Measurements from ENCODE around the gene GPX3.

Gene GPX3

GRCh38 chr5:151024440-151025249 is 4.3 kb downstream of the GPX3 start:
- Histone ChIP-seq H3K36me3 (ENCODE audit: control insufficient read depth, insufficient read depth, low read length) (peaks cover 12% of the 10 kb centered on the region), H3K27me3 (ENCODE audit: control insufficient read depth, insufficient read depth, low read length) (peaks cover 22% of the 10 kb centered on the region), H3K9ac (ENCODE audit: low read depth, low read length) (no peak overlapping the region), H3K9me3 (ENCODE audit: control insufficient read depth, insufficient read depth, low read length) (no peaks in the 10 kb centered on the region), H3K4me3 (ENCODE audit: low read depth, low read length) (no peak overlapping the region), H3K4me1 (ENCODE audit: control insufficient read depth, insufficient read depth, low read length) (peaks cover 4% of the 10 kb centered on the region), H3K27ac (ENCODE audit: low read depth, low read length) (no peak overlapping the region)

- no peak overlapping the region for H3K4me3 ChIP-seq (ENCODE audit: low read depth, low read length)
These were observed 4.8 kb downstream of the GPX3 start for GRCh38 chr5:151025250-151025606.

GRCh38 chr5:151026088-151026487 is 5.7 kb downstream of the GPX3 start:
- Histone ChIP-seq H3K4me3 (ENCODE audit: low read depth, low read length) (no peak overlapping the region), H3K9me3 (ENCODE audit: control insufficient read depth, insufficient read depth, low read length) (no peaks in the 10 kb centered on the region), H3K4me1 (ENCODE audit: control insufficient read depth, insufficient read depth, low read length) (peaks cover 2% of the 10 kb centered on the region; the same call in 1 of the 2 replicates), H3K9ac (ENCODE audit: low read depth, low read length) (no peak overlapping the region), H3K27ac (ENCODE audit: low read depth, low read length) (no peak overlapping the region), H3K27me3 (ENCODE audit: control insufficient read depth, insufficient read depth, low read length) (peaks cover 14% of the 10 kb centered on the region), H3K36me3 (ENCODE audit: control insufficient read depth, insufficient read depth, low read length) (peaks cover 18% of the 10 kb centered on the region)

More at GRCh38 chr5:151025250-151025606, 4.8 kb downstream of the GPX3 start:
- Histone ChIP-seq H3K4me1 (ENCODE audit: control insufficient read depth, insufficient read depth, low read length) (peaks cover 4% of the 10 kb centered on the region; the same call in 1 of the 2 replicates), H3K36me3 (ENCODE audit: control insufficient read depth, insufficient read depth, low read length) (peaks cover 18% of the 10 kb centered on the region), H3K27ac (ENCODE audit: low read depth, low read length) (no peak overlapping the region), H3K27me3 (ENCODE audit: control insufficient read depth, insufficient read depth, low read length) (peaks cover 18% of the 10 kb centered on the region), H3K9me3 (ENCODE audit: control insufficient read depth, insufficient read depth, low read length) (no peaks in the 10 kb centered on the region), H3K9ac (ENCODE audit: low read depth, low read length) (no peak overlapping the region)

GRCh38 chr5:151026679-151027078 is 6.3 kb downstream of the GPX3 start:
- no peak overlapping the region for H3K27ac ChIP-seq (ENCODE audit: low read depth, low read length)

GRCh38 chr5:151027961-151028479 is 7.6 kb downstream of the GPX3 start:
- no peak overlapping the region for H3K9ac ChIP-seq (ENCODE audit: low read depth, low read length)
- no peaks in the 10 kb centered on the region for H3K27me3 ChIP-seq (ENCODE audit: control insufficient read depth, insufficient read depth, low read length)
- no peak overlapping the region for H3K4me3 ChIP-seq (ENCODE audit: low read depth, low read length)
- H3K9me3 ChIP-seq (ENCODE audit: control insufficient read depth, insufficient read depth, low read length) = no peaks in the 10 kb centered on the region
- H3K36me3 ChIP-seq (ENCODE audit: control insufficient read depth, insufficient read depth, low read length) = peaks cover 31% of the 10 kb centered on the region
- no peaks in the 10 kb centered on the region for H3K4me1 ChIP-seq (ENCODE audit: control insufficient read depth, insufficient read depth, low read length)
- H3K27ac ChIP-seq (ENCODE audit: low read depth, low read length) = no peak overlapping the region

More at GRCh38 chr5:151026679-151027078, 6.3 kb downstream of the GPX3 start:
- no peaks in the 10 kb centered on the region for H3K9me3 ChIP-seq (ENCODE audit: control insufficient read depth, insufficient read depth, low read length)
- H3K4me1 ChIP-seq (ENCODE audit: control insufficient read depth, insufficient read depth, low read length) = no peaks in the 10 kb centered on the region
- H3K4me3 ChIP-seq (ENCODE audit: low read depth, low read length) = no peak overlapping the region
- no peak overlapping the region for H3K9ac ChIP-seq (ENCODE audit: low read depth, low read length)
- peaks cover 8% of the 10 kb centered on the region for H3K27me3 ChIP-seq (ENCODE audit: control insufficient read depth, insufficient read depth, low read length)
- H3K36me3 ChIP-seq (ENCODE audit: control insufficient read depth, insufficient read depth, low read length) = peaks cover 21% of the 10 kb centered on the region

GRCh38 chr5:151028717-151029116 is 8.3 kb downstream of the GPX3 start:
- Histone ChIP-seq H3K27ac (ENCODE audit: low read depth, low read length) (no peak overlapping the region), H3K36me3 (ENCODE audit: control insufficient read depth, insufficient read depth, low read length) (peaks cover 32% of the 10 kb centered on the region), H3K4me3 (ENCODE audit: low read depth, low read length) (no peak overlapping the region), H3K9ac (ENCODE audit: low read depth, low read length) (no peak overlapping the region), H3K4me1 (ENCODE audit: control insufficient read depth, insufficient read depth, low read length) (no peaks in the 10 kb centered on the region), H3K27me3 (ENCODE audit: control insufficient read depth, insufficient read depth, low read length) (no peaks in the 10 kb centered on the region), H3K9me3 (ENCODE audit: control insufficient read depth, insufficient read depth, low read length) (no peaks in the 10 kb centered on the region)

GRCh38 chr5:151029179-151030055 is 9.0 kb downstream of the GPX3 start:
- Histone ChIP-seq H3K27ac (ENCODE audit: low read depth, low read length) (no peak overlapping the region), H3K36me3 (ENCODE audit: control insufficient read depth, insufficient read depth, low read length) (peaks cover 37% of the 10 kb centered on the region), H3K4me1 (ENCODE audit: control insufficient read depth, insufficient read depth, low read length) (no peaks in the 10 kb centered on the region), H3K9ac (ENCODE audit: low read depth, low read length) (no peak overlapping the region), H3K4me3 (ENCODE audit: low read depth, low read length) (no peak overlapping the region), H3K9me3 (ENCODE audit: control insufficient read depth, insufficient read depth, low read length) (no peaks in the 10 kb centered on the region), H3K27me3 (ENCODE audit: control insufficient read depth, insufficient read depth, low read length) (no peaks in the 10 kb centered on the region)

- Histone ChIP-seq H3K4me1 (ENCODE audit: control insufficient read depth, insufficient read depth, low read length) (no peaks in the 10 kb centered on the region), H3K27ac (ENCODE audit: low read depth, low read length) (no peak overlapping the region), H3K9me3 (ENCODE audit: control insufficient read depth, insufficient read depth, low read length) (no peaks in the 10 kb centered on the region), H3K27me3 (ENCODE audit: control insufficient read depth, insufficient read depth, low read length) (no peaks in the 10 kb centered on the region), H3K9ac (ENCODE audit: low read depth, low read length) (no peak overlapping the region), H3K36me3 (ENCODE audit: control insufficient read depth, insufficient read depth, low read length) (peaks cover 43% of the 10 kb centered on the region), H3K4me3 (ENCODE audit: low read depth, low read length) (no peak overlapping the region)
These were observed 9.6 kb downstream of the GPX3 start for GRCh38 chr5:151030056-151030336.

GRCh38 chr5:151030379-151030778 is 10.0 kb downstream of the GPX3 start:
- Histone ChIP-seq H3K9me3 (ENCODE audit: control insufficient read depth, insufficient read depth, low read length) (no peaks in the 10 kb centered on the region), H3K4me3 (ENCODE audit: low read depth, low read length) (no peak overlapping the region), H3K9ac (ENCODE audit: low read depth, low read length) (no peak overlapping the region), H3K27ac (ENCODE audit: low read depth, low read length) (no peak overlapping the region), H3K27me3 (ENCODE audit: control insufficient read depth, insufficient read depth, low read length) (no peaks in the 10 kb centered on the region), H3K36me3 (ENCODE audit: control insufficient read depth, insufficient read depth, low read length) (peaks cover 46% of the 10 kb centered on the region), H3K4me1 (ENCODE audit: control insufficient read depth, insufficient read depth, low read length) (no peaks in the 10 kb centered on the region)

GRCh38 chr5:151031554-151031953 is 11.2 kb downstream of the GPX3 start:
- H3K36me3 ChIP-seq (ENCODE audit: control insufficient read depth, insufficient read depth, low read length) = peaks cover 56% of the 10 kb centered on the region

More at GRCh38 chr5:151031554-151031953, 11.2 kb downstream of the GPX3 start:
- Histone ChIP-seq H3K27me3 (ENCODE audit: control insufficient read depth, insufficient read depth, low read length) (no peaks in the 10 kb centered on the region), H3K9ac (ENCODE audit: low read depth, low read length) (no peak overlapping the region), H3K27ac (ENCODE audit: low read depth, low read length) (no peak overlapping the region), H3K9me3 (ENCODE audit: control insufficient read depth, insufficient read depth, low read length) (no peaks in the 10 kb centered on the region), H3K4me3 (ENCODE audit: low read depth, low read length) (no peak overlapping the region), H3K4me1 (ENCODE audit: control insufficient read depth, insufficient read depth, low read length) (no peaks in the 10 kb centered on the region)
